Breast epithelium (tissue), 4 donors: ENCODE results near the gene PCSK2. TPM values are rescaled to one million over a fixed set of nuclear protein-coding genes. Genes with fewer than 3 reads are reported as not detected.
A peak's percentile ranks its signal among the peaks of the same experiment; 100 is the strongest.

Source experiments
- DNase-seq, 2 donors: peaks; one replicate each; pipeline ENCODE4 v3.0.0-alpha.2; 2019; ENCODE audit warnings: low spot score in 2 of 2
- H3K27ac ChIP-seq, 2 donors: fragments of 200-600 bp; sonication (generic) in 1 of 2; one replicate each; pipeline ENCODE4 v1.5.1; 2016 to 2019; ENCODE audit warnings: mild to moderate bottlenecking in 1 of 2
- H3K27me3 ChIP-seq, 2 donors: fragments of 200-600 bp; sonication (generic) in 1 of 2; one replicate each; pipeline versions ENCODE4 v1.5.1 to v1.6.0; 2017 to 2019; ENCODE audit warnings: control low read depth in 1 of 2, mild to moderate bottlenecking in 1 of 2
- H3K36me3 ChIP-seq: fragments of 200-600 bp; one replicate; pipeline ENCODE4 v1.5.1; 2019
- H3K4me1 ChIP-seq, 2 donors: fragments of 200-600 bp; sonication (generic); one replicate each; pipeline ENCODE4 v1.5.1; 2016 to 2019; ENCODE audit warnings: control low read depth in 1 of 2
- H3K4me3 ChIP-seq, 3 donors: fragments of 200-600 bp; sonication (generic); 1 replicate in 2 of 3; 2 replicates in 1 of 3; pipeline ENCODE4 v1.5.1; 2016 to 2019; ENCODE audit warnings: mild to moderate bottlenecking in 3 of 3, moderate library complexity in 2 of 3
- H3K9me3 ChIP-seq, 2 donors: fragments of 200-600 bp; sonication (generic) in 1 of 2; one replicate each; pipeline ENCODE4 v1.5.1; 2016 to 2019; ENCODE audit warnings: control low read depth in 1 of 2
- CTCF ChIP-seq, 3 donors: fragments of 450-650 bp; IDR thresholded peaks; one replicate each; pipeline ENCODE4 v1.5.1; 2016 to 2017; ENCODE audit warnings: antibody characterized with exemption in 3 of 3, mild to moderate bottlenecking in 3 of 3, moderate library complexity in 3 of 3
- POLR2A ChIP-seq: fragments of 450-650 bp; IDR thresholded peaks from one replicate; pipeline ENCODE4 v1.6.1; 2016; ENCODE audit warnings: antibody characterized with exemption, mild to moderate bottlenecking, moderate library complexity
- POLR2AphosphoS5 ChIP-seq, 3 donors: sonication (generic); formaldehyde crosslinking; IDR thresholded peaks; one replicate each; pipeline ENCODE4 v1.6.1; 2017; ENCODE audit warnings: antibody characterized with exemption in 3 of 3
- intact Hi-C: fragments of 100-400 bp; cut with DNase I; formaldehyde crosslinking; loops from one replicate; pipeline ENCODE4 v1.15.1; 2023; ENCODE audit warnings: low total_unique reads
- total RNA-seq, 3 donors: library from RNA; depleted of rRNA; stranded (reverse); fragments of >200 nt; gene quantifications; one replicate each; pipeline ENCODE4 v1.1.0, GENCODE V29; 2016

The PCSK2 gene
- total RNA-seq, 3 donors from 2014 or later: 0.16 TPM; not detected in 2

- DNase-seq: no peak
Observed at GRCh38 chr20:17497821-17498580, 271.2 kb downstream of the PCSK2 start.

GRCh38 chr20:17498641-17499040 lies 271.8 kb downstream of the PCSK2 start:
- peak in 1 of 2 donors; percentile 3 for DNase-seq
- intact Hi-C loops: no loop called here
- TF ChIP-seq CTCF (IDR thresholded peaks at IDR 0.05) (no peak), POLR2AphosphoS5 (IDR thresholded peaks at IDR 0.05) (no peak), POLR2A (no peak)

More at GRCh38 chr20:17497821-17498580, 271.2 kb downstream of the PCSK2 start:
- H3K36me3 ChIP-seq: no peaks in the 10 kb centered on the region
- intact Hi-C loops: no loop called here
- no peaks in the 10 kb centered on the region for H3K4me1 ChIP-seq
- no peak overlapping the region for H3K27ac ChIP-seq
- no peaks in the 10 kb centered on the region for H3K27me3 ChIP-seq
- H3K9me3 ChIP-seq: no peaks in the 10 kb centered on the region
- no peak overlapping the region for H3K4me3 ChIP-seq
- TF ChIP-seq POLR2AphosphoS5 (IDR thresholded peaks at IDR 0.05) (no peak), POLR2A (no peak), CTCF (IDR thresholded peaks at IDR 0.05) (no peak)

GRCh38 chr20:17499041-17499440 lies 272.2 kb downstream of the PCSK2 start:
- Histone ChIP-seq H3K36me3 (no peaks in the 10 kb centered on the region), H3K27me3 (no peaks in the 10 kb centered on the region), H3K4me3 (no peak overlapping the region), H3K9me3 (no peaks in the 10 kb centered on the region), H3K4me1 (no peaks in the 10 kb centered on the region), H3K27ac (no peak overlapping the region)
- TF ChIP-seq CTCF (IDR thresholded peaks at IDR 0.05) (no peak), POLR2A (no peak)
- intact Hi-C loops: no loop called here
- no peak for DNase-seq

More at GRCh38 chr20:17498641-17499040, 271.8 kb downstream of the PCSK2 start:
- no peaks in the 10 kb centered on the region for H3K27me3 ChIP-seq
- H3K9me3 ChIP-seq: no peaks in the 10 kb centered on the region
- H3K27ac ChIP-seq: no peak overlapping the region
- H3K36me3 ChIP-seq: no peaks in the 10 kb centered on the region
- H3K4me1 ChIP-seq: no peaks in the 10 kb centered on the region
- H3K4me3 ChIP-seq: no peak overlapping the region

- TF ChIP-seq POLR2AphosphoS5 (IDR thresholded peaks at IDR 0.05): no peak
- no peak for TF ChIP-seq CTCF (IDR thresholded peaks at IDR 0.05)
- no peak for TF ChIP-seq POLR2A
- DNase-seq: no peak
- H3K27ac ChIP-seq: no peak overlapping the region
- intact Hi-C loops: no loop called here
- H3K4me3 ChIP-seq: no peak overlapping the region
- H3K27me3 ChIP-seq: no peaks in the 10 kb centered on the region
- H3K4me1 ChIP-seq: no peaks in the 10 kb centered on the region
- no peaks in the 10 kb centered on the region for H3K9me3 ChIP-seq
- H3K36me3 ChIP-seq: no peaks in the 10 kb centered on the region
Observed at GRCh38 chr20:17500271-17500670, 273.4 kb downstream of the PCSK2 start.

- intact Hi-C loops: no loop called here
- DNase-seq: no peak
- no peak for TF ChIP-seq CTCF (IDR thresholded peaks at IDR 0.05)
- no peak for TF ChIP-seq POLR2A
- TF ChIP-seq POLR2AphosphoS5 (IDR thresholded peaks at IDR 0.05): no peak
- Histone ChIP-seq H3K36me3 (no peaks in the 10 kb centered on the region), H3K9me3 (no peaks in the 10 kb centered on the region), H3K4me1 (no peaks in the 10 kb centered on the region), H3K27ac (no peak overlapping the region), H3K4me3 (no peak overlapping the region), H3K27me3 (no peaks in the 10 kb centered on the region)
Observed at GRCh38 chr20:17500826-17501225, 274.0 kb downstream of the PCSK2 start.
